Naive thymus-derived CD4-positive, alpha-beta T cell (primary cell): ENCODE measurements around the gene PSMB11. TPM values are rescaled to one million over a fixed set of nuclear protein-coding genes. Genes with fewer than 3 reads are reported as not detected.

Source experiments
- ATAC-seq: fragments of 150-1000 bp; cut with Tn5 transposase; 2 replicates; pipeline ENCODE4 v1.10.0; 2021; ENCODE audit warnings: mild to moderate bottlenecking, moderate library complexity
- CTCF ChIA-PET: fragments of 350-600 bp; sonication (Branson Sonifier 250); formaldehyde crosslinking; loops from one replicate; lab custom pipeline; 2021; ENCODE audit warnings: antibody characterized with exemption; lab: Charles Lee
- POLR2A ChIA-PET: fragments of 350-600 bp; sonication (Branson Sonifier 250); formaldehyde crosslinking; loops from one replicate; lab custom pipeline; 2021; ENCODE audit warnings: antibody characterized with exemption, inconsistent platforms; lab: Charles Lee
- DNase-seq, 9 donors: peaks; one replicate each; pipeline versions ENCODE4 v3.0.0 to v3.0.0-alpha.2; 2020 to 2022; ENCODE audit warnings: mixed read lengths in 1 of 9
- H3K27ac ChIP-seq: one replicate; pipeline ENCODE4 v1.7.0; 2013; ENCODE audit warnings: mild to moderate bottlenecking, low read depth, low read length, moderate library complexity
- H3K27me3 ChIP-seq, 2 donors: one replicate each; pipeline ENCODE4 v1.7.0; 2013; ENCODE audit warnings: low read length in 2 of 2, mild to moderate bottlenecking in 2 of 2, moderate library complexity in 2 of 2; ENCODE audit not compliant: control insufficient read depth in 2 of 2, insufficient read depth in 2 of 2
- H3K36me3 ChIP-seq, 3 experiments: 1 replicate in 2 of 3; 2 replicates in 1 of 3; pipeline ENCODE4 v1.7.0; 2013; ENCODE audit warnings: low read length in 3 of 3, mild to moderate bottlenecking in 3 of 3, moderate library complexity in 1 of 3; ENCODE audit not compliant: insufficient read depth in 3 of 3, control insufficient read depth in 2 of 3
- H3K4me1 ChIP-seq, 2 donors: one replicate each; pipeline ENCODE4 v1.7.0; 2013; ENCODE audit warnings: low read length in 2 of 2, mild to moderate bottlenecking in 2 of 2, moderate library complexity in 1 of 2; ENCODE audit not compliant: control insufficient read depth in 2 of 2, insufficient read depth in 2 of 2
- H3K4me3 ChIP-seq: 2 replicates; pipeline ENCODE4 v1.7.0; 2013; ENCODE audit warnings: mild to moderate bottlenecking, low read length
- H3K9me3 ChIP-seq, 3 experiments: 1 replicate in 2 of 3; 2 replicates in 1 of 3; pipeline ENCODE4 v1.7.0; 2013; ENCODE audit warnings: low read length in 3 of 3; ENCODE audit not compliant: control insufficient read depth in 2 of 3
- H3K27ac Mint-ChIP-seq, 9 donors: one replicate each; pipeline ENCODE4 v1.8.0; 2020 to 2022; ENCODE audit warnings: mixed read lengths in 9 of 9, mild to moderate bottlenecking in 8 of 9, moderate library complexity in 5 of 9, inconsistent platforms in 2 of 9
- H3K27me3 Mint-ChIP-seq, 5 donors: one replicate each; pipeline ENCODE4 v1.8.0; 2021 to 2022; ENCODE audit warnings: mixed read lengths in 5 of 5, mild to moderate bottlenecking in 1 of 5
- H3K36me3 Mint-ChIP-seq, 5 donors: one replicate each; pipeline ENCODE4 v1.8.0; 2020 to 2022; ENCODE audit warnings: mixed read lengths in 5 of 5, mild to moderate bottlenecking in 3 of 5, inconsistent platforms in 1 of 5
- H3K4me1 Mint-ChIP-seq, 7 donors: one replicate each; pipeline ENCODE4 v1.8.0; 2020 to 2022; ENCODE audit warnings: mixed read lengths in 7 of 7, mild to moderate bottlenecking in 3 of 7, inconsistent platforms in 1 of 7
- H3K4me3 Mint-ChIP-seq, 10 donors: one replicate each; pipeline ENCODE4 v1.8.0; 2020 to 2022; ENCODE audit warnings: mild to moderate bottlenecking in 10 of 10, mixed read lengths in 10 of 10, moderate library complexity in 6 of 10, inconsistent platforms in 2 of 10
- H3K9me3 Mint-ChIP-seq, 11 donors: one replicate each; pipeline ENCODE4 v1.8.0; 2020 to 2022; ENCODE audit warnings: mixed read lengths in 11 of 11, mild to moderate bottlenecking in 4 of 11, inconsistent platforms in 1 of 11, moderate library complexity in 1 of 11
- intact Hi-C, 2 donors: fragments of 100-400 bp; cut with micrococcal nuclease; formaldehyde crosslinking; loops; one replicate each; pipeline ENCODE4 v1.15.1; 2023
- polyA plus RNA-seq, 2 donors: library from polyadenylated mRNA; unstranded; fragments of 300-500 nt; fragmentation: Illumina TruSeq; gene quantifications; one replicate each; pipeline ENCODE4 v1.2.3, GENCODE V29; 2021
- total RNA-seq, 6 experiments: library from RNA in 5 of 6; stranded (reverse) in 5 of 6; gene quantifications; 1 replicate in 5 of 6; 2 replicates in 1 of 6; pipeline ENCODE4 v1.2.3 and lab custom pipeline; 2021 to 2026

The PSMB11 gene
- total and polyA plus RNA-seq, 7 experiments from 2014 or later = 0.32 to 1.2 (median 0.69) TPM; not detected in 1

- peaks cover 9 to 23% of the 10 kb centered on the region in 2 donors for H3K4me1 ChIP-seq
- Mint-ChIP-seq H3K9me3 (peaks cover 0 to 2% (median 0%) of the 10 kb centered on the region in 11 donors), H3K27ac (peak overlapping the region; percentile 93 to 99 (median 96)), H3K36me3 (peaks cover 5 to 27% (median 17%) of the 10 kb centered on the region in 5 donors), H3K27me3 (no peaks in the 10 kb centered on the region), H3K4me1 (peaks cover 28 to 49% (median 35%) of the 10 kb centered on the region in 7 donors), H3K4me3 (peak overlapping the region; percentile 87 to 96 (median 92))
- intact Hi-C loops = loop anchor here (1.0 to 2.0 kb wide), 5 partner anchors 61 to 445 kb away; partner anchors contain the start of genes ACIN1 (in 2 of the 2), C14orf119 (in 2 of the 2), RBM23 (in 2 of the 2) and DAD1 (in 1 of the 2)
- DNase-seq = no peak
- H3K27me3 ChIP-seq = no peaks in the 10 kb centered on the region
- ChIA-PET CTCF (interaction anchor here (0.7 to 1.9 kb wide), 8 partner anchors 10 to 41 kb away, joined by 3 to 7 read pairs (median 4); partner anchors contain the start of gene CDH24), POLR2A (interaction anchor here (0.6 to 4.3 kb wide), 8 partner anchors 11 to 1154 kb away, joined by 3 to 46 read pairs (median 4); partner anchors contain the start of genes HOMEZ and IPO4)
- H3K4me3 ChIP-seq = peak overlapping the region; percentile 79
- peak overlapping the region; percentile 83 for H3K27ac ChIP-seq
- peaks cover 3 to 20% (median 9%) of the 10 kb centered on the region in 3 experiments for H3K36me3 ChIP-seq
- no peaks in the 10 kb centered on the region for H3K9me3 ChIP-seq
- no peak for ATAC-seq
These were observed 8.1 kb upstream of the PSMB11 start for GRCh38 chr14:23033801-23034497.

- H3K9me3 ChIP-seq = no peaks in the 10 kb centered on the region
- no peaks in the 10 kb centered on the region for H3K27me3 Mint-ChIP-seq
- peaks cover 3 to 20% (median 9%) of the 10 kb centered on the region in 3 experiments for H3K36me3 ChIP-seq
- H3K4me3 ChIP-seq = peak within 1 kb of the TSS; percentile 79
- H3K9me3 Mint-ChIP-seq = peaks cover 0 to 2% (median 0%) of the 10 kb centered on the region in 11 donors
- peak within 1 kb of the TSS; percentile 87 to 96 (median 92) for H3K4me3 Mint-ChIP-seq
- POLR2A ChIA-PET = interaction anchor here (0.8 to 4.3 kb wide), 6 partner anchors 12 to 251 kb away, joined by 3 to 46 read pairs (median 11); partner anchors contain the start of gene HOMEZ
- peaks cover 9 to 17% of the 10 kb centered on the region in 2 donors for H3K4me1 ChIP-seq
- H3K27me3 ChIP-seq = no peaks in the 10 kb centered on the region
- peak within 1 kb of the TSS; percentile 83 for H3K27ac ChIP-seq
- peak; percentile 63 to 94 (median 91) for DNase-seq
- peaks cover 5 to 23% (median 16%) of the 10 kb centered on the region in 5 donors for H3K36me3 Mint-ChIP-seq
- intact Hi-C loops = loop anchor here (1.0 to 5.0 kb wide), 13 partner anchors 11 to 1408 kb away; partner anchors contain the start of genes ACIN1 (in 2 of the 2), C14orf119 (in 2 of the 2), OXA1L (in 2 of the 2) and PRMT5 (in 2 of the 2)
- peak within 1 kb of the TSS; percentile 93 to 99 (median 96) for H3K27ac Mint-ChIP-seq
- H3K4me1 Mint-ChIP-seq = peaks cover 22 to 43% (median 29%) of the 10 kb centered on the region in 7 donors
- CTCF ChIA-PET = interaction anchor here (0.7 to 1.9 kb wide), 6 partner anchors 23 to 41 kb away, joined by 3 to 7 read pairs (median 4); partner anchors contain the start of gene CDH24
- ATAC-seq = peak; percentile 95
These were observed 7.3 kb upstream of the PSMB11 start, which contains the start of gene PSMB5 for GRCh38 chr14:23034498-23035302. TSS of gene PSMB5 (minus strand) at chr14:23034900. CDS start at chr14:23034881, 19 bp downstream.

- peak overlapping the region; percentile 93 to 99 (median 96) for H3K27ac Mint-ChIP-seq
- CTCF ChIA-PET = interaction anchor here (1.3 kb wide), 1 partner anchor 29 kb away, joined by 4 read pairs; no protein-coding TSS in a partner anchor
- peak overlapping the region; percentile 83 for H3K27ac ChIP-seq
- H3K27me3 ChIP-seq = no peaks in the 10 kb centered on the region
- peaks cover 9 to 17% of the 10 kb centered on the region in 2 donors for H3K4me1 ChIP-seq
- intact Hi-C loops = loop anchor here (1.0 to 5.0 kb wide), 10 partner anchors 12 to 1407 kb away; partner anchors contain the start of genes OXA1L (in 2 of the 2), LRP10 (in 1 of the 2), PRMT5 (in 1 of the 2) and RBM23 (in 1 of the 2)
- ATAC-seq = no peak
- no peaks in the 10 kb centered on the region for H3K9me3 ChIP-seq
- POLR2A ChIA-PET = interaction anchor here (0.6 to 4.3 kb wide), 4 partner anchors 13 to 52 kb away, joined by 3 to 46 read pairs (median 28); no protein-coding TSS in a partner anchor
- H3K4me1 Mint-ChIP-seq = peaks cover 22 to 43% (median 29%) of the 10 kb centered on the region in 7 donors
- peak overlapping the region; percentile 79 for H3K4me3 ChIP-seq
- no peak for DNase-seq
- peak overlapping the region; percentile 87 to 96 (median 92) for H3K4me3 Mint-ChIP-seq
- H3K36me3 Mint-ChIP-seq = peaks cover 5 to 23% (median 16%) of the 10 kb centered on the region in 5 donors
- H3K36me3 ChIP-seq = peaks cover 3 to 20% (median 9%) of the 10 kb centered on the region in 3 experiments
- no peaks in the 10 kb centered on the region for H3K27me3 Mint-ChIP-seq
- H3K9me3 Mint-ChIP-seq = peaks cover 0 to 2% (median 0%) of the 10 kb centered on the region in 11 donors
These were observed 6.5 kb upstream of the PSMB11 start for GRCh38 chr14:23035303-23036144.

GRCh38 chr14:23040100-23040499 is 1.9 kb upstream of the PSMB11 start:
- ChIA-PET POLR2A (interaction anchor here (0.6 to 0.8 kb wide), 5 partner anchors 32 to 1150 kb away, joined by 3 to 6 read pairs (median 3); no protein-coding TSS in a partner anchor), CTCF (interaction anchor here (1.0 to 1.3 kb wide), 4 partner anchors 15 to 53 kb away, joined by 3 to 5 read pairs (median 3); no protein-coding TSS in a partner anchor)
- ATAC-seq (no peak), DNase-seq (no peak)
- Mint-ChIP-seq H3K36me3 (peaks cover 0 to 3% (median 0%) of the 10 kb centered on the region in 5 donors), H3K4me1 (peaks cover 4 to 13% (median 8%) of the 10 kb centered on the region in 7 donors), H3K27ac (no peak overlapping the region), H3K9me3 (peaks cover 0 to 2% (median 0%) of the 10 kb centered on the region in 11 donors), H3K4me3 (no peak overlapping the region), H3K27me3 (no peaks in the 10 kb centered on the region)
- peaks cover 0 to 6% of the 10 kb centered on the region in 2 donors for H3K4me1 ChIP-seq
- no peaks in the 10 kb centered on the region for H3K9me3 ChIP-seq
- H3K36me3 ChIP-seq = no peaks in the 10 kb centered on the region
- intact Hi-C loops = no loop called here
- no peaks in the 10 kb centered on the region for H3K27me3 ChIP-seq
- H3K4me3 ChIP-seq = no peak overlapping the region
- H3K27ac ChIP-seq = no peak overlapping the region

- Histone ChIP-seq H3K27me3 (no peaks in the 10 kb centered on the region), H3K9me3 (no peaks in the 10 kb centered on the region), H3K36me3 (no peaks in the 10 kb centered on the region), H3K4me1 (no peaks in the 10 kb centered on the region), H3K27ac (no peak overlapping the region), H3K4me3 (no peak overlapping the region)
- CTCF ChIA-PET = interaction anchor here (1.1 to 1.3 kb wide), 2 partner anchors 16 to 69 kb away, joined by 3 read pairs; partner anchors contain the start of gene CDH24
- Mint-ChIP-seq H3K4me3 (no peak overlapping the region), H3K27me3 (no peaks in the 10 kb centered on the region), H3K36me3 (no peaks in the 10 kb centered on the region), H3K27ac (no peak overlapping the region), H3K4me1 (peaks cover 0 to 3% (median 0%) of the 10 kb centered on the region in 7 donors), H3K9me3 (no peaks in the 10 kb centered on the region)
- no peak for ATAC-seq
- intact Hi-C loops = no loop called here
- POLR2A ChIA-PET = no interaction called here
- no peak for DNase-seq
These were observed 283 bp upstream of the PSMB11 start for GRCh38 chr14:23041729-23042128.
